GM18505 (cell line): ENCODE data around the gene NPM1.
A peak's percentile ranks its signal among the peaks of the same experiment; 100 is the strongest.
"Not testable (repeated sequence)": the region's sequence is repeated elsewhere in the genome, so short reads cannot be mapped to it uniquely, and the experiment has no call there.

Experiments used
- ATAC-seq: cut with Tn5 transposase; IDR thresholded peaks from one replicate; pipeline ENCODE4 v1.9.1; 2021; ENCODE audit not compliant: unreplicated experiment
- POLR2A ChIP-seq: IDR thresholded peaks from 4 replicates; pipeline ENCODE4 v1.6.1; 2011; ENCODE audit warnings: borderline replicate concordance; ENCODE audit not compliant: insufficient read depth, insufficient read length; ENCODE audit errors: extremely low read depth

The NPM1 gene

DNA sequence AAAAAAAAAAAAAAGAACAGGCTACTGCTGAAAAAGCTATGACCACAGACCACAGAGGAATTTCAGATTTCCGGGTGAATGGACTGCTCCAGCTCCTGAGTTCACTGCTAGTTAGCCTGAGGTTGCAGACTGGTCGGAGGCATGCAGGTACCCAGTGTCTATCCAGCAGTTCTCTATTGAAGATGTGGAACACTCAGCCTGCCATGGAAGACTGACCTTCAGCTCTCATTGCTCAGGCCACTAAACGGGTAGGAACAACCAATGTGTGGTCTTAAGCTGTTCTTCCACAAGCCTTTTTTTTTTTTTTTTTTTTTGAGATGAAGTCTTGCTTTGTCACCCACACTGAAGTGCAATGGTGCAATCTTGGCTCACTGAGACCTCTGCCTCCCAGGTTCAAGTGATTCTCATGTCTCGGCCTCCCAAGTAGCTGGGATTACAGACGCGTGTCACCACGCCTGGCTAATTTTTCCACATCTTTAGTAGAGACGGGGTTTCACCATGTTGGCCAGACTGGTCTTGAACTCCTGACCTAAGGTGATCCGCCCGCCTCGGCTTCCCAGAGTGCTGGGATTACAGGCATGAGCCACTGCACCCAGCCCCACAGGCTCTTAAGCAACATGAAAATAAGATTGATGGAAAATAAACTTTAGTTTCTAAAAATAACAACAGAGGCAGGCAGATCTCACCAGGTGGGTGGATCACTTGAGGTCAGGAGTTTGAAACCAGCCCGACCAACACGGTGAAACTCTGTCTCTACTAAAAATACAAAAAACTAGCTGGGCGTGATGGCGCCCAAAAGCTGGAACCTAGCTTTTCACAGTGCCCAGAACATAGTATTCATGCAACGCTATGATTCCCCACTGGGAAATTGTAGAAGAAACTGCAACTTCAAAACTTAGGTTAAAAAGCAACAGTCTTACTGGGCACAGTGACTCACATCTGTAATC lies 20.0 kb upstream of the NPM1 start:
- ATAC-seq, result peak; percentile 48
- TF ChIP-seq POLR2A, result no peak

GRCh38 chr5:171369056-171369455 lies 18.6 kb upstream of the NPM1 start:
- ATAC-seq, result no peak
- TF ChIP-seq POLR2A, result no peak

DNA sequence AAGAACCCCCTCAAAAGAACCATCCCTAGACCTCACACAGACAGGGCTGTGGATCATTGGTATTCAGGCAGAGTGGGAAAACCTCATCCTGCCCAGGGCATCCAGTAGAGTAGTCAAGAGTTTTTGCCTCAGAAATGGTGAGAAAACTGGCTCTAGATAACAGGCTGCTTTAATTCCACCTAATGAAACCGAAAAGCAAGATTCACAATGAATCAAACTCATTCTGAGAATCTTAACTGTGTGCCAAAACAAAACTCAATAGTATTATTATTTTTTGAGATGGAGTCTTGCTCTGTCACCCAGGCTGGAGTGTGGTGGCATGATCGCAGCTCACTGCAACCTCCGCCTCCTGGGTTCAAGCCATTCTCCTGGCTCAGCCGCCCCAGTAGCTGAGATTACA lies 17.8 kb upstream of the NPM1 start:
- no peak for ATAC-seq
- TF ChIP-seq POLR2A, result no peak

- not testable (repeated sequence) for ATAC-seq
Observed at GRCh38 chr5:171370881-171371280, 16.8 kb upstream of the NPM1 start.

DNA sequence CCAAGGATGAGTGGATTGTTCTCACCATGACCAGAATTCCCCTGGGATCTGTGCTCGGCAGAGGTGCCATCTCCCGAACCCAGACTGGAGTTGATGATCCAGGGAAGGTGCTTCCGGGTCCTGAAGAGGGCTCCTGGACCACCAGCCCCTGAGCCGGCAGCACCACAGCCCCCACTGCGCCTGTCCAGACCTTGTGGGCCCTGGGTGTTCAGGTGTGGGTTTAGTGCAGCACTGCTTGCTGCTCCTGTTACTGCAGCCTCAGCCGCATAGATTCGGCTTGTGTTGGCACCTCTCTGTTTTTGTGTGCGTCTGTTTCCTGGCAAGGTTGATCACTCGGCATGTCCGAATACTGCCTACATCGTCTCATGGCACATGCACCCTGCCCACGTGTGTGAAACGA lies 16.3 kb upstream of the NPM1 start:
- no peak for TF ChIP-seq POLR2A
- ATAC-seq, result no peak

- TF ChIP-seq POLR2A, result no peak
- no peak for ATAC-seq
Observed at GRCh38 chr5:171379961-171380360, 7.7 kb upstream of the NPM1 start.

DNA sequence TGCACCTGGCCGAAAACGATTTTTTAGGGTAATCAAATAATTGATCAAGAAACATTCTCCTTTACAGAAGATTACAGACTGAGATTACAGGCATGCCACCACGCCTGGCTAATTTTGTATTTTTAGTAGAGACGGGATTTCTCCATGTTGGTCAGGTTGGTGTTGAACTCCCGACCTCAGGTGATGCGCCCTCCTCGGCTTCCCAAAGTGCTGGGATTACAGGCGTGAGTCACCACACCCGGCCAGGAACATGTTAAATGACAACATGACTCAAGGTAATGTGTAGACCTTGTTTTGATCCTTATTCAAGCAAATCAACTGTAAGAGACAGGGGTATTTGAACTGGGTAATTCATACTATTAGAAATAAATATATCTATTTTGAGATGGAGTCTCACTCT lies 3.2 kb upstream of the NPM1 start:
- not testable (repeated sequence) for ATAC-seq

- not testable (repeated sequence) for ATAC-seq
Observed at GRCh38 chr5:171384999-171385398, 2.6 kb upstream of the NPM1 start.

GRCh38 chr5:171386006-171386671 lies 1.5 kb upstream of the NPM1 start:
- no peak for TF ChIP-seq POLR2A
- no peak for ATAC-seq

- TF ChIP-seq POLR2A, result no peak
- ATAC-seq, result no peak
Observed at GRCh38 chr5:171386861-171387344, 746 bp upstream of the NPM1 start.

GRCh38 chr5:171387970-171388815 lies 544 bp downstream of the NPM1 start:
- ATAC-seq, result peak; percentile 33
- TF ChIP-seq POLR2A, result no peak

- TF ChIP-seq POLR2A, result no peak
- no peak for ATAC-seq
Observed at GRCh38 chr5:171388816-171389168, 1.1 kb downstream of the NPM1 start.

GRCh38 chr5:171390883-171391677 lies 3.4 kb downstream of the NPM1 start:
- ATAC-seq, result no peak
- TF ChIP-seq POLR2A, result no peak
